NCI-H187 treated with DMSO at 0.1 percent for 48 hours (cell line): ENCODE data around the gene ZNF473.

Experiments
- DNase-seq: peaks from one replicate; lab custom pipeline; 2025; lab: John Stamatoyannopoulos, UW

Gene ZNF473

DNA sequence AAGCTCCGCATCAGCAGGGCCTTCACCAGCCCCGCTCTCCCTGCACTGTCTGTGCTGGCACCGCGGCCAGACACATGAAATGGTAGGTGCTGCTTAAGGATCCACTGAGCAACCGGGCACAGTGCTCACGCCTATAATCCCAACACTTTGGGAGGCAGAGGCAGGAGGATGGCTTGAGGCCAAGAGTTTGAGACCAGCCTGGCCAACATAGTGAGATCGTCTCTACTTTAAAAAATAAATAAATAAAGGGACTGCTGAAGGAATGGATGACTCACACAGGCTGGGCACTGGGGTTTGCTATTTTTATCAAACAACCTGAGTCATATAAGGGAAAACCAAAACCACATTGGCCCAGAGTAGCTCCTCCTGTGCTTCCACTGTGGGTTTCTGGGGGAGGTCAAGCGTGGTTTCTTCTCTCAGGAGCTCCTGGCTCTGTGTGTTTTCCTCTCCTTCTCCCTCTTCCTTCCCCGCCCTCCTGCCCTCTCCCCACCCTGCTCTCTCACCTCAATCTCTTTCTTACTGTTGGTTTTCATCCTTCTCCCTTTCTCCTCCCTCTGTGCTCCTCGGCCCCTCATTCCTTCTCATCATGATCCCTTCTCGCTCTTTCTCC, 21.9 kb upstream of the ZNF473 start:
- DNase-seq: no peak

DNA sequence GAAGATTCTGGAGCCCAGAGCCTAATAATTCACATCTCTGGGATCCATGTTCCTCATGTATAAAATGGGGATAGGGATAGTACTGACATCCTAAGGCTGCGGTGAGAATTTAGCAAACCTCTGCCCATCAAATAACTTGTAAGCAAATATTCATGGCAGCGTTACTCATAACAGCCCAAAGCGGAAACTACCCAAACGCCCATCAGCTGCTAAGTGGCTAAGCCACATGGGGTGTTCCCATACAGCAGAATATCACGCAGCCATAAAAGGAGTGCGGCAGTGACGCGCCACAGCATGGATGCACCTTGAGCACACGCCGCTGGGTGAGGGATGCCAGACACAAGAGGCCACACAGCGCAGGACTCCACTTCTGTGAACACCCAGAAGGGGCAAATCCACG, 20.4 kb upstream of the ZNF473 start:
- no peak for DNase-seq

DNA sequence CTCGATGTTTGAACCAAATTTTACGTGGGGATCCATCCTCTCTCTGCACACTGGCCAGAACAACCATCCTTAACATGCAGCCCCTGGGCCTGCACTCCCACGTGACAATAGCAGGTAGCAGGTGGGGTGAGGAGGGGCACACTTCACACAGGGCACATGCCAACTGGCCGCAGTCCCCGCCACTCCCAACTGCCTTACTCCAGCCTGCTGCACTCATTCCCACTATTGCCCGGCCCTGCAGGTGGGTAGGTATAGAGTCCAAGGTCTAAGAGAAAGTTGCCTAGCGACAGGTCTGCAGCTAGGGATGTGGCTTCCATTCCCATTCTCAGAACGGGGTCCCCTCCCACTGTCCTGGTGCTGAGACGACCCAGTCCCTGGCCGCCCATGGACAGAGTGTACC, 18.6 kb upstream of the ZNF473 start:
- no peak for DNase-seq

DNA sequence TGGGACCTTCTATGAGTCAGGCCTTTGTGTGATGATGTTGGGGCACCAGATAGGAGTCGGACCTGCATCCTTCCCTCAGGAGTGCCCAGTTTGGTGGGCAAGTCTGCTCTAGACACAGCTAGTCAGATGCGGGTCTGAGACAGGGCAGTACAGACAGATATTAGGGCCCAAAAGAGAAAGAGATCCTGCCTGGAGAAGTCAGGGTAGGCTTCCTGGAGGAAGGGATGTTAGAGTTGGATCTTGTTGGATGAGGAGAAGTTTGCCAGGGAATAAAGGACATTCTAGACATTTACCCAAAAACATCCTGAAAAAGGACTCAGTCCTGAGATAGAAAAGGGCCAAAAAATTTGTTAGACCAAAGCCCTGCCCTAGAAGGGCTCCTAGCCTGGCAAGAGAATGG, 17.9 kb upstream of the ZNF473 start:
- no peak for DNase-seq

- DNase-seq: no peak
Observed at GRCh38 chr19:50008532-50008931, 17.3 kb upstream of the ZNF473 start.

DNA sequence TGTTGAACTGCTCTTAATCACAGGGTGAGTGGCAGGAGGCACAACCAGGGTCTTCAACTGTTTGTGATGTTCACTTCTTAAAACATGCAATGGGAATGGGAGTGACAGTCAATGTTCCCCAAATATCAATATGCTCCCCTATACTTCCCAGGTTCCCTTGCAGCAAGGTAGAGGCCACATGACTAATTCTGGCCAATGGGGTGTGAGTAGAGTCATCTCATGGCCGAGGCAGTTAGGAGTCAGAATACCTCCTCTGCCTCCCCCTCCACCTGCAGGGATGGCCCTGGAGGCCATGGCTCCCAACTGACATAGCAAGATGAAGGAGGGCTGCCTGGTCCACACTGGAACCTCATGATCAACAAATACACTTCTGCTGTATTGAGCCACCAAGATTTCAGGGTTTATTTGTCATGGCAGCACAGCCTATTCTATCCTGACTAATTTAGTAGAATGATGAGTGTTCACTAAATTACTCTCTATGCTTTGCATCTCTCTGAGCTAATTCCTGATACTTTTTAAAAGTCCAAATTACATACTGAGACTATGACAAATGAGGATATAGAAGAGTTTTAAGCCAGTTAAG, 9.5 kb upstream of the ZNF473 start:
- DNase-seq: no peak

DNA sequence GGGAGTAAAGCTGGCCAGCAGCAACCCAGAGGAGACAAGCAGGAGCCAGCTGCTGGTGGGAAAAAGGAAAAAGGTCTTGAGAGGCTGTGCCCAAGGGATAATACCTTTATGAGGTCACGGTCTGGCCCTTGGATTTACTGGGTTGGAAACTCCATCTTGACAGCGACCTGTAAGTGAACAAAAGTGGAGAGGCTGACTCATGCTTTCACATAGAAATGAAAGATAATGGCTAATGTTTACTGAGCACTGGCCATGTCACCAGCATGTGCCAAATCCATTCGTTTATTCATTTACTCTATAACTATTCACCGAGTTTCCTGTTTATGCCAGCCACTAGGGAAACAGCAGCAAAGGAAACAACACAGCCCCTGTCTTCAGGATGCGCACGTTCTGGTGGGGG, 5.3 kb upstream of the ZNF473 start:
- DNase-seq: no peak

- no peak for DNase-seq
Observed at GRCh38 chr19:50022823-50023222, 3.0 kb upstream of the ZNF473 start.

- no peak for DNase-seq
Observed at GRCh38 chr19:50024719-50025021, 1.1 kb upstream of the ZNF473 start.

DNA sequence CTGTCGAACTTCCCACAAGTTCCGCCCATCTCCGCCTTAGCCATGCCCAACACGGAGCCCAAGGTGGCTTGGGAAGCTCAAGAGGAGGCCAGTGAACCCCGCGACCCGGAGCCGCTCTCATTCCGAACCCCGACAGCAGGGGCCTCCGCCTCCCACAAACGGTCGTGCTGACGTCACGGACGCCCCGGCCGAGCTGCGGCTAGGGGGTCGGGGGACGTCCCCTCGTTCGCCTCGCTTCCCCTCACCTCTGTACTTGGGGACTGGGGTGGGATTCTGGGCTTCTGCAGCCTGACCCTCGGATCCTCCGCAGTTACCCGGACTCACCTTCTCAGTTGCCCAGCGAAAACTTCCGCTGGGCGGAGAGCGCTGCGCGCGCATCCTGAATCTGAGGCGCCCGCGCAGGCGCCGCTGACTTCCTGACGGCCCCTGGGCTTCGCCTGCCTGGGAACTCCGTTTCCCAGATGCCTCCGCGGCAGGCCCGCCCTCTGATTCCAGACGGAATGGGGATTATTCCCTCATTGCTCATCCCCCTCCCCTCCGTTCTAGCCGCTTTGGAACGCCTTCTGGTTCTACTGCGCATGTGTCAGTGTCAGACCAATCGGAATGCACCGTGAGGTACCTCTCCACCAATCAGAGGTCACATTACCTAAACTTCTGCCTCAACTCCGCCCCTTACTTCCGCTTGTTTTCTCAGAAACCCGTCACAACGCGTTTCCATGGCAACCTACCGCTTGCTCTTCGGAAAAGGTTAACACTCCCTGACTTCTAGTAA, 597 bp upstream of the ZNF473 start, which contains the start of gene VRK3:
Gene VRK3 (minus strand): TSS at position 351 of the 772 bp plus-strand sequence. CDS start 9,210 bp downstream, outside the sequence.
- DNase-seq: peak; percentile 99

DNA sequence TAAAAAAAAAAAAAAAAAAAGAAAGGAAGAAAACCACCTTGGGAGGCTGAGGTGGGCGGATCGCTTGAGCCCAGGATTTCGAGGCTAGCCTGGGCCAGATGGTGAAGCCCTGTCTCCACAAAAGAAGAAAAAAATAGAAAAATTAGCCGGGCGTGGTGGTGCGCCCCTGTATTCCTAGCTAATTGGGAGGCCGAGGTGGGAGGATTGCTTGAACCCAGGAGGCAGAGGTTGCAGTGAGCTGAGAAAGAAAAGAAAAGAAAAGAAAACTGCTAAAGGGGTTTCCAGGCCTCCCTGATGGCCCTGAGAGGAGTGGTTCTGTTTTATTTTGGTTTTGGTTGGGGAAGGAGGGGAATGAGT, 723 bp downstream of the ZNF473 start:
- DNase-seq: no peak

DNA sequence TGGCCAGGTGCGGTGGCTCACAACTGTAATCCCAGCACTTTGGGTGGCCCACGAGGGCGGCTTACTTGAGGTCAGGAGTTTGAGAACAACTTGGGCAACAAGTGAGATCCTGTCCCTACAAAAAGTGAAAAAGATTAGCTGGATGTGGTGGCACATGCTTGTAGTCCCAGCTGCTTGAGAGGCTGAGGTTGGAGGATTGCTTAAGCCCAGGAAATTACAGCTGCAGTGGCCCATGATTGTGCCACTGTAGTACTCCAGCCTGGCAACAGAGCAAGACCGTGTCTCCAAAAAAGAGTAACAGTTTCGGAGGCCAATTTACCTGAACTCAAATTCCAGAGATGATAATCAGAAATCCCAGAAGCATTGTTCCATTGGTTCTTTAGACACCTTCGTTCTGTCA, 4.4 kb downstream of the ZNF473 start:
- DNase-seq: no peak

DNA sequence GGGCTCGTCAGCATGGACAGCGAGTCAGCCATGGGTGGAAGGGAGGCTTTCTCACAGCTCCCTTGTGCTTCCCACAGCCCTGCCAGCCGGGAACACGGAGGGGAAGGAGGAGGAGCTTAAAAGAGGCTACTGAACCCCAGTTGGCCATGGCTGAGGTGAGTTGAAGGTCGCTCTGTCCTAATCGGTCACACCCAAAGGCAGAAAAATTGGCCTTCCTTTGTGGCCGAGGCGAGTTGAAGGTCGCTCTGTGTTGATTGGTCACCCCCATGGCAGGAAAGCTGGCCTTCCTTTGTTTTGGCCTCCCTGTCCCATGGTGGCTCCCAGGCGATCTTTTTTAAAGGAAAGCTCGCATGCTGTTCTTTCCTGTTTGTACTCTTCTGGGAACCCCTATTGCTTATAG, 5.1 kb downstream of the ZNF473 start:
- DNase-seq: no peak

DNA sequence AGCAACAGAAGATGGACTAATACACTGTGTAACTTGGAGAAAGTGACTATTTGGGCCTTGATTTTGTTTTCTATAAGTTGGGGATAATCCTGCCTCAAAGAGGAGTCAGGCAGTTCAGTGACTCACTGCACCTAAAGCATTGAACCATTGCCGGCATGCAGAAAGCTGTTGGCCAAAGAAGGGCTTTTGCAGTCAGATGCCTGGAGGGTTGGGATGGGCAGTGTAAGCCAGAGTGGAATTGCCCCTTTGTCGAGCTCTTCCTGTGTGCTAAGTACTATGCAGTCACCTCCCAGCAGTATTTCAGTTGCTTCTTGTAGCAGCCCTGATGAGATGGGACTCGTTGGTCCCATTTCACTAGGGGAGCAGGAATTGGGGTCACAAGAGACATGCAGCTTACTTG, 11.1 kb downstream of the ZNF473 start:
- no peak for DNase-seq

- no peak for DNase-seq
Observed at GRCh38 chr19:50039968-50040367, 14.2 kb downstream of the ZNF473 start.

DNA sequence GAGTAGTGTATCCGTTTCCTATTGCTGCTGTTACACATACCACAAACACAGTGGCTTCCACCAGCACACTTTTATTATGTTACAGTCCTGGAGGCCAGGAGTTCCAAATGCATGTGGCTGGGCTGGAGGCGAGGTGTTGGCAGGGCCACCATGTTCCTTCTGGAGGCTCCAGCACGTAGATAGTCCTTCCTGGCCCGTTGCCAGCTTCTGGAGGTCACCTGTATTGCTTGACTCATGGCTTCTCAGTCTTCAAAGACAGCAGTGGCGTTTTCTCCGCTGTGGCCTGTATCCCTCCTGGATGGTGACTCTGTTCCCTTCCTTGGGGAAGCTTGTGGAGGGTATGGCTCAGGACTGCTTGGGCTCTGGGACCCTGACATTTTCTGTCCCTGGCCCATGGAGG, 15.2 kb downstream of the ZNF473 start:
- no peak for DNase-seq

- DNase-seq: no peak
Observed at GRCh38 chr19:50042363-50043024, 16.7 kb downstream of the ZNF473 start.

DNA sequence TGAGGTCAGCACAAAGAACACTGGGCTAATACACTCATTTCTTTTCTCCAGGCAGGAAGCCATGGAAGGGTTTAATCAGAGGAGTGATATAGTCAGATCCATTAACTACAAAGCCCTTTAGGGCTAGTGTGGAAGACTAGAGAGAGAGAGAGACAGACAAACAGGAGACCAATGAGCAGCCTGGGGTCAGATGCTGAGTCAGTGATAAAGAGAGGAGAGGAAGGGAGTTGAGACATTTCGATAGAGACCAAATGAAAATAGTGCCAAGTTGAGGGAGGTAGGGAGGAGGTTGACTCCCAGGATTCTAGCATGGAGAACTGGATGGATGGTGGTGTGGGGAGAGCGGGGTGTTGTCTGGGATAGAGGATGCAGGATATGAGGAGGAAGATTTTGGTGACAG, 18.2 kb downstream of the ZNF473 start:
- no peak for DNase-seq

DNA sequence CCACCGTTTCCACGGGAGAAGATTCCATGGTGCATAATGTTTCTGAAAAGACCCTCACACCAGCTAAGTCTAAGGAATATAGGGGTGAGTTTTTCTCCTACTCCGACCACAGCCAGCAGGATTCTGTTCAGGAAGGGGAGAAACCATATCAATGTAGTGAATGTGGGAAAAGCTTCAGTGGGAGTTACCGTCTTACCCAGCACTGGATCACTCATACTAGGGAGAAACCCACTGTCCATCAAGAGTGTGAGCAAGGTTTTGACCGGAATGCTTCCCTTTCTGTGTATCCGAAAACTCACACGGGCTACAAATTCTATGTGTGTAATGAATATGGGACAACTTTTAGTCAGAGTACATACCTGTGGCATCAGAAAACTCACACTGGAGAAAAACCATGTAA, 19.1 kb downstream of the ZNF473 start:
- no peak for DNase-seq

GRCh38 chr19:50046649-50047503, 21.1 kb downstream of the ZNF473 start:
- DNase-seq: no peak

GRCh38 chr19:50047671-50048070, 21.9 kb downstream of the ZNF473 start:
- no peak for DNase-seq
